HCT116 (cell line): ENCODE measurements around the gene SLC12A5. TPM values are rescaled to one million over a fixed set of nuclear protein-coding genes. Genes with fewer than 3 reads are reported as not detected.

Experiments
- ATAC-seq: fragments of 200-7000 bp; cut with Tn5 transposase; 2 replicates; pipeline ENCODE4 v1.9.1; 2020; ENCODE audit warnings: mild to moderate bottlenecking, moderate library complexity
- BruUV-seq: library from RNA; stranded (reverse); fragments of 400-500 nt; replicated peaks from 2 replicates; lab custom pipeline; 2021; lab: Mats Ljungman, UMichigan
- CTCF ChIA-PET: fragments of 300-600 bp; sonication (Branson Sonifier 250); formaldehyde crosslinking; loops from one replicate; lab custom pipeline; 2021; ENCODE audit warnings: antibody characterized with exemption; lab: Charles Lee
- POLR2A ChIA-PET: fragments of 300-600, 350-600 bp; sonication (Branson Sonifier 250); formaldehyde crosslinking; loops from one replicate; lab custom pipeline; 2021; ENCODE audit warnings: antibody characterized with exemption; lab: Charles Lee
- RAD21 ChIA-PET, 2 experiments: fragments of 300-600 bp; sonication (Branson Sonifier 250); formaldehyde crosslinking; loops; one replicate each; lab custom pipeline; 2023; ENCODE audit warnings: low total read pairs in 2 of 2; ENCODE audit not compliant: uncharacterized antibody in 2 of 2, unreplicated experiment in 2 of 2, low non-redundant PET in 1 of 2; lab: Charles Lee
- DNase-seq: peaks from one replicate; pipeline ENCODE4 v3.0.0-alpha.2; 2010; ENCODE audit warnings: low read depth, low spot score
- H2AFZ ChIP-seq: fragments of 200-600 bp; shearing (Covaris generic), sonication (generic); 2 replicates; pipeline ENCODE4 v1.6.1; 2017; ENCODE audit warnings: low read depth, mixed run types, mixed read lengths, antibody characterized with exemption, low read length; ENCODE audit not compliant: poor library complexity, severe bottlenecking
- H3K27ac ChIP-seq: 2 replicates; pipeline ENCODE4 v1.5.1; 2012; ENCODE audit warnings: low read depth, low read length
- H3K27me3 ChIP-seq: fragments of 200-600 bp; sonication (generic); 2 replicates; pipeline ENCODE4 v1.6.1; 2016; ENCODE audit warnings: mixed run types, low read length, mixed read lengths; ENCODE audit not compliant: insufficient read depth
- H3K36me3 ChIP-seq, 2 experiments: fragments of 200-500 bp in 1 of 2; fragments of 200-600 bp in 1 of 2; sonication (Bioruptor generic) in 1 of 2; sonication (generic) in 1 of 2; 2 replicates each; pipeline versions ENCODE4 v1.5.1 to v1.6.1; 2014 to 2016; ENCODE audit warnings: low read length in 2 of 2, inconsistent platforms in 1 of 2, mixed read lengths in 1 of 2, mixed run types in 1 of 2; ENCODE audit not compliant: insufficient read depth in 2 of 2, control insufficient read depth in 1 of 2
- H3K4me1 ChIP-seq, 2 experiments: fragments of 200-600 bp in 1 of 2; sonication (generic) in 1 of 2; 2 replicates each; pipeline versions ENCODE4 v1.5.1 to v1.6.1; 2012 to 2017; ENCODE audit warnings: low read length in 2 of 2, inconsistent platforms in 1 of 2, mild to moderate bottlenecking in 1 of 2, mixed read lengths in 1 of 2, mixed run types in 1 of 2, moderate library complexity in 1 of 2; ENCODE audit not compliant: insufficient read depth in 2 of 2, control insufficient read depth in 1 of 2
- H3K4me2 ChIP-seq: fragments of 200-600 bp; sonication (generic); 2 replicates; pipeline ENCODE4 v1.6.1; 2017; ENCODE audit warnings: mixed run types, low read length, mixed read lengths
- H3K4me3 ChIP-seq, 2 experiments: fragments of 200-600 bp in 1 of 2; sonication (generic) in 1 of 2; replicated peaks in 1 of 2; 2 replicates each; pipeline ENCODE4 v1.5.1; 2011 to 2016; ENCODE audit warnings: low read length in 2 of 2, control low read depth in 1 of 2, low read depth in 1 of 2, mild to moderate bottlenecking in 1 of 2, mixed read lengths in 1 of 2, mixed run types in 1 of 2
- H3K79me2 ChIP-seq: fragments of 200-600 bp; sonication (generic); 2 replicates; pipeline ENCODE4 v1.6.1; 2017; ENCODE audit warnings: mild to moderate bottlenecking, mixed run types, low read length, moderate library complexity, mixed read lengths; ENCODE audit not compliant: insufficient read depth
- H3K9ac ChIP-seq: fragments of 200-600 bp; sonication (generic); 2 replicates; pipeline ENCODE4 v1.6.1; 2016; ENCODE audit warnings: low read length, mixed read lengths
- H3K9me2 ChIP-seq: fragments of 200-600 bp; sonication (generic), shearing (Covaris generic); 2 replicates; pipeline ENCODE4 v1.6.1; 2017; ENCODE audit warnings: mixed run types, mild to moderate bottlenecking, moderate library complexity; ENCODE audit not compliant: insufficient read depth
- H3K9me3 ChIP-seq, 2 experiments: fragments of 200-500 bp in 1 of 2; fragments of 200-600 bp in 1 of 2; sonication (Bioruptor generic) in 1 of 2; sonication (generic) in 1 of 2; 2 replicates each; pipeline ENCODE4 v1.6.1; 2014 to 2017; ENCODE audit warnings: low read length in 2 of 2, mixed read lengths in 2 of 2, inconsistent platforms in 1 of 2, low read depth in 1 of 2, mild to moderate bottlenecking in 1 of 2, mixed run types in 1 of 2, moderate library complexity in 1 of 2; ENCODE audit not compliant: control insufficient read depth in 1 of 2, insufficient read depth in 1 of 2
- H4K20me1 ChIP-seq: fragments of 200-600 bp; sonication (generic), shearing (Covaris generic); 2 replicates; pipeline ENCODE4 v1.6.1; 2017; ENCODE audit warnings: mixed run types, mild to moderate bottlenecking, moderate library complexity; ENCODE audit not compliant: insufficient read depth
- CBX3 ChIP-seq: IDR thresholded peaks from 2 replicates; pipeline ENCODE4 v1.6.1; 2012; ENCODE audit warnings: low read depth
- CEBPB ChIP-seq: IDR thresholded peaks from 2 replicates; pipeline ENCODE4 v1.6.1; 2012; ENCODE audit warnings: low read depth
- EGR1 ChIP-seq: IDR thresholded peaks from 2 replicates; pipeline ENCODE4 v1.6.1; 2012; ENCODE audit warnings: low read depth
- ELF1 ChIP-seq: IDR thresholded peaks from 2 replicates; pipeline ENCODE4 v1.6.1; 2012; ENCODE audit warnings: low read depth, borderline replicate concordance
- EZH2 ChIP-seq: fragments of 200-600 bp; sonication (generic); IDR thresholded peaks from 2 replicates; pipeline ENCODE4 v1.6.1; 2017; ENCODE audit warnings: antibody characterized with exemption, mixed run types
- FOSL1 ChIP-seq: IDR thresholded peaks from 2 replicates; pipeline ENCODE4 v1.6.1; 2012; ENCODE audit warnings: low read depth
- JUND ChIP-seq: IDR thresholded peaks from 2 replicates; pipeline ENCODE4 v1.6.1; 2012
- POLR2A ChIP-seq: IDR thresholded peaks from 2 replicates; pipeline ENCODE4 v1.7.0; 2011; ENCODE audit warnings: borderline replicate concordance; ENCODE audit not compliant: insufficient read depth, insufficient read length; ENCODE audit errors: extremely low read depth
- POLR2AphosphoS5 ChIP-seq: IDR thresholded peaks from 2 replicates; pipeline ENCODE4 v1.6.1; 2011; ENCODE audit warnings: mild to moderate bottlenecking, low read depth, low read length, moderate library complexity
- RAD21 ChIP-seq: IDR thresholded peaks from 2 replicates; pipeline ENCODE4 v1.6.1; 2012; ENCODE audit warnings: low read depth, mild to moderate bottlenecking
- SIN3A ChIP-seq: IDR thresholded peaks from 2 replicates; pipeline ENCODE4 v1.6.1; 2012; ENCODE audit warnings: low read depth
- SP1 ChIP-seq: IDR thresholded peaks from 2 replicates; pipeline ENCODE4 v1.6.1; 2012; ENCODE audit warnings: low read depth
- TCF7L2 ChIP-seq: IDR thresholded peaks from 2 replicates; pipeline ENCODE4 v1.7.0; 2011; ENCODE audit warnings: borderline replicate concordance, inconsistent platforms; ENCODE audit not compliant: insufficient read depth, insufficient read length; ENCODE audit errors: extremely low read depth
- YY1 ChIP-seq: IDR thresholded peaks from 2 replicates; pipeline ENCODE4 v1.6.1; 2011; ENCODE audit warnings: low read length, low read depth, moderate library complexity, mild to moderate bottlenecking; ENCODE audit not compliant: insufficient replicate concordance; ENCODE audit errors: extremely low read depth
- ZFX ChIP-seq: fragments of 450-650 bp; IDR thresholded peaks from 2 replicates; pipeline ENCODE4 v1.6.1; 2017
- ZNF274 ChIP-seq: fragments of 200-500 bp; sonication (Bioruptor generic); IDR thresholded peaks from 2 replicates; pipeline ENCODE4 v1.6.1; 2014; ENCODE audit warnings: mild to moderate bottlenecking, low read depth, low read length, inconsistent platforms
- intact Hi-C: fragments of 100-400 bp; cut with micrococcal nuclease; formaldehyde crosslinking; loops from 2 replicates; pipeline ENCODE4 v1.10.0; 2022
- total RNA-seq: library from RNA; stranded (reverse); gene quantifications from one replicate; pipeline ENCODE4 v1.2.1, GENCODE V29; 2021; ENCODE audit not compliant: unreplicated experiment
- TF ChIP-seq, protein P1 (sequence below): IDR thresholded peaks from 2 replicates; pipeline ENCODE4 v1.6.1; 2011; ENCODE audit warnings: mild to moderate bottlenecking, low read length, moderate library complexity; ENCODE audit not compliant: insufficient replicate concordance; ENCODE audit errors: extremely low read depth
- TF ChIP-seq, protein P2 (sequence below), 3 experiments: fragments of 200-600 bp in 1 of 3; sonication (generic) in 1 of 3; IDR thresholded peaks in 2 of 3; conservative IDR thresholded peaks in 1 of 3; 2 replicates each; pipeline ENCODE4 v1.5.1; 2012 to 2017; ENCODE audit warnings: low read depth in 2 of 3, low read length in 2 of 3, antibody characterized with exemption in 1 of 3, borderline replicate concordance in 1 of 3, control low read depth in 1 of 3, mild to moderate bottlenecking in 1 of 3, mixed read lengths in 1 of 3, mixed run types in 1 of 3, moderate library complexity in 1 of 3; ENCODE audit not compliant: insufficient read depth in 1 of 3
- TF ChIP-seq, protein P3 (sequence below): IDR thresholded peaks from 2 replicates; pipeline ENCODE4 v1.6.1; 2012; ENCODE audit warnings: low read depth
- TF ChIP-seq, protein P4 (sequence below): IDR thresholded peaks from 2 replicates; pipeline ENCODE4 v1.6.1; 2012

The SLC12A5 gene
- total RNA-seq, 1 experiment from 2014 or later = 1.9 TPM

DNA sequence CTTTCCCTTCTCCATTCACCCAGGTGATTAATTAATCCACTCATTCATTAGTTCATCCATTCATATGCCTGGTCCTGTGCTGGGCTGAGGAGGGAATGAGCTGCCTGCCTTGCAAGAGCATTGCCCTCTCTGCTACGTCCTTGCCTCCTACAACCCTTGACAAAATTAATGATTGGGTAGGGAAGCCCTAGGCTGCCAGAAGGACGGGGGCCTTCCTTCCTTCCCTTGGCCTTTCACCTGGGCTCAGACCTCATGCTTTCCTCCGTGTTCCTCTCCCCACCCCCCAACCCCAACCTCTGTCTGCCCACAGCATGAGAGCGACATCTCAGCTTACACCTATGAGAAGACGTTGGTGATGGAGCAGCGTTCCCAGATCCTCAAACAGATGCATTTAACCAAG, 25.6 kb downstream of the SLC12A5 start:
- Histone ChIP-seq H3K27ac (no peak overlapping the region), H3K4me2 (no peak overlapping the region), H3K79me2 (no peaks in the 10 kb centered on the region), H3K9me3 (no peaks in the 10 kb centered on the region), H2AFZ (no peak overlapping the region), H3K4me1 (no peaks in the 10 kb centered on the region), H4K20me1 (no peaks in the 10 kb centered on the region), H3K9ac (no peak overlapping the region), H3K4me3 (no peak overlapping the region), H3K36me3 (no peaks in the 10 kb centered on the region), H3K9me2 (no peaks in the 10 kb centered on the region), H3K27me3 (peaks cover 15% of the 10 kb centered on the region; the same call in 1 of the 2 replicates)
- POLR2A ChIA-PET = no interaction called here
- CTCF ChIA-PET = no interaction called here
- intact Hi-C loops = no loop called here
- no peak for ATAC-seq
- TF ChIP-seq, protein P1, sequence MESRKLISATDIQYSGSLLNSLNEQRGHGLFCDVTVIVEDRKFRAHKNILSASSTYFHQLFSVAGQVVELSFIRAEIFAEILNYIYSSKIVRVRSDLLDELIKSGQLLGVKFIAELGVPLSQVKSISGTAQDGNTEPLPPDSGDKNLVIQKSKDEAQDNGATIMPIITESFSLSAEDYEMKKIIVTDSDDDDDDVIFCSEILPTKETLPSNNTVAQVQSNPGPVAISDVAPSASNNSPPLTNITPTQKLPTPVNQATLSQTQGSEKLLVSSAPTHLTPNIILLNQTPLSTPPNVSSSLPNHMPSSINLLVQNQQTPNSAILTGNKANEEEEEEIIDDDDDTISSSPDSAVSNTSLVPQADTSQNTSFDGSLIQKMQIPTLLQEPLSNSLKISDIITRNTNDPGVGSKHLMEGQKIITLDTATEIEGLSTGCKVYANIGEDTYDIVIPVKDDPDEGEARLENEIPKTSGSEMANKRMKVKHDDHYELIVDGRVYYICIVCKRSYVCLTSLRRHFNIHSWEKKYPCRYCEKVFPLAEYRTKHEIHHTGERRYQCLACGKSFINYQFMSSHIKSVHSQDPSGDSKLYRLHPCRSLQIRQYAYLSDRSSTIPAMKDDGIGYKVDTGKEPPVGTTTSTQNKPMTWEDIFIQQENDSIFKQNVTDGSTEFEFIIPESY = no peak
- TF ChIP-seq, protein P2, sequence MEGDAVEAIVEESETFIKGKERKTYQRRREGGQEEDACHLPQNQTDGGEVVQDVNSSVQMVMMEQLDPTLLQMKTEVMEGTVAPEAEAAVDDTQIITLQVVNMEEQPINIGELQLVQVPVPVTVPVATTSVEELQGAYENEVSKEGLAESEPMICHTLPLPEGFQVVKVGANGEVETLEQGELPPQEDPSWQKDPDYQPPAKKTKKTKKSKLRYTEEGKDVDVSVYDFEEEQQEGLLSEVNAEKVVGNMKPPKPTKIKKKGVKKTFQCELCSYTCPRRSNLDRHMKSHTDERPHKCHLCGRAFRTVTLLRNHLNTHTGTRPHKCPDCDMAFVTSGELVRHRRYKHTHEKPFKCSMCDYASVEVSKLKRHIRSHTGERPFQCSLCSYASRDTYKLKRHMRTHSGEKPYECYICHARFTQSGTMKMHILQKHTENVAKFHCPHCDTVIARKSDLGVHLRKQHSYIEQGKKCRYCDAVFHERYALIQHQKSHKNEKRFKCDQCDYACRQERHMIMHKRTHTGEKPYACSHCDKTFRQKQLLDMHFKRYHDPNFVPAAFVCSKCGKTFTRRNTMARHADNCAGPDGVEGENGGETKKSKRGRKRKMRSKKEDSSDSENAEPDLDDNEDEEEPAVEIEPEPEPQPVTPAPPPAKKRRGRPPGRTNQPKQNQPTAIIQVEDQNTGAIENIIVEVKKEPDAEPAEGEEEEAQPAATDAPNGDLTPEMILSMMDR (IDR thresholded peaks at IDR 0.05 in 2 of 3, conservative IDR thresholded peaks at IDR 0.05 in 1 of 3; ENCODE audit: borderline replicate concordance in 1 of 3, insufficient read depth in 1 of 3, low read depth in 2 of 3, low read length in 2 of 3) = no peak
- TF ChIP-seq RAD21 (no peak), YY1 (no peak), CBX3 (no peak), POLR2AphosphoS5 (no peak), POLR2A (no peak), ZNF274 (no peak), CEBPB (no peak), SIN3A (no peak), TCF7L2 (no peak), SP1 (no peak), JUND (no peak), EGR1 (no peak), ZFX (no peak), FOSL1 (no peak), EZH2 (no peak), ELF1 (no peak)
- TF ChIP-seq, protein P3, sequence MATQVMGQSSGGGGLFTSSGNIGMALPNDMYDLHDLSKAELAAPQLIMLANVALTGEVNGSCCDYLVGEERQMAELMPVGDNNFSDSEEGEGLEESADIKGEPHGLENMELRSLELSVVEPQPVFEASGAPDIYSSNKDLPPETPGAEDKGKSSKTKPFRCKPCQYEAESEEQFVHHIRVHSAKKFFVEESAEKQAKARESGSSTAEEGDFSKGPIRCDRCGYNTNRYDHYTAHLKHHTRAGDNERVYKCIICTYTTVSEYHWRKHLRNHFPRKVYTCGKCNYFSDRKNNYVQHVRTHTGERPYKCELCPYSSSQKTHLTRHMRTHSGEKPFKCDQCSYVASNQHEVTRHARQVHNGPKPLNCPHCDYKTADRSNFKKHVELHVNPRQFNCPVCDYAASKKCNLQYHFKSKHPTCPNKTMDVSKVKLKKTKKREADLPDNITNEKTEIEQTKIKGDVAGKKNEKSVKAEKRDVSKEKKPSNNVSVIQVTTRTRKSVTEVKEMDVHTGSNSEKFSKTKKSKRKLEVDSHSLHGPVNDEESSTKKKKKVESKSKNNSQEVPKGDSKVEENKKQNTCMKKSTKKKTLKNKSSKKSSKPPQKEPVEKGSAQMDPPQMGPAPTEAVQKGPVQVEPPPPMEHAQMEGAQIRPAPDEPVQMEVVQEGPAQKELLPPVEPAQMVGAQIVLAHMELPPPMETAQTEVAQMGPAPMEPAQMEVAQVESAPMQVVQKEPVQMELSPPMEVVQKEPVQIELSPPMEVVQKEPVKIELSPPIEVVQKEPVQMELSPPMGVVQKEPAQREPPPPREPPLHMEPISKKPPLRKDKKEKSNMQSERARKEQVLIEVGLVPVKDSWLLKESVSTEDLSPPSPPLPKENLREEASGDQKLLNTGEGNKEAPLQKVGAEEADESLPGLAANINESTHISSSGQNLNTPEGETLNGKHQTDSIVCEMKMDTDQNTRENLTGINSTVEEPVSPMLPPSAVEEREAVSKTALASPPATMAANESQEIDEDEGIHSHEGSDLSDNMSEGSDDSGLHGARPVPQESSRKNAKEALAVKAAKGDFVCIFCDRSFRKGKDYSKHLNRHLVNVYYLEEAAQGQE = no peak
- TF ChIP-seq, protein P4, sequence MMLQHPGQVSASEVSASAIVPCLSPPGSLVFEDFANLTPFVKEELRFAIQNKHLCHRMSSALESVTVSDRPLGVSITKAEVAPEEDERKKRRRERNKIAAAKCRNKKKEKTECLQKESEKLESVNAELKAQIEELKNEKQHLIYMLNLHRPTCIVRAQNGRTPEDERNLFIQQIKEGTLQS = no peak
- BruUV-seq = no TSS peak
- RAD21 ChIA-PET = no interaction called here
- no peak for DNase-seq
